H9 (cell line): ENCODE measurements around the gene FBXO42. TPM values are rescaled to one million over a fixed set of nuclear protein-coding genes. Genes with fewer than 3 reads are reported as not detected.

Experiments
- DNase-seq: peaks from one replicate; pipeline ENCODE4 v3.0.0-alpha.2; 2017
- H2AFZ ChIP-seq: one replicate; pipeline ENCODE4 v1.6.1; 2013; ENCODE audit warnings: mild to moderate bottlenecking, low read length, control low read depth, moderate library complexity
- H2AK5ac ChIP-seq: 2 replicates; pipeline ENCODE4 v1.6.1; 2013; ENCODE audit warnings: low read length, control low read depth, mixed read lengths; ENCODE audit not compliant: insufficient read length
- H2BK120ac ChIP-seq: one replicate; pipeline ENCODE4 v1.6.1; 2013; ENCODE audit warnings: low read depth, mild to moderate bottlenecking, low read length, control low read depth, inconsistent platforms; ENCODE audit not compliant: poor library complexity, severe bottlenecking
- H2BK12ac ChIP-seq: 2 replicates; pipeline ENCODE4 v1.6.1; 2013; ENCODE audit warnings: low read length, control low read depth, mixed read lengths, low read depth; ENCODE audit not compliant: insufficient read length
- H2BK15ac ChIP-seq: 2 replicates; pipeline ENCODE4 v1.6.1; 2013; ENCODE audit warnings: low read depth, low read length, control low read depth
- H2BK20ac ChIP-seq: one replicate; pipeline ENCODE4 v1.6.1; 2013; ENCODE audit warnings: low read depth, mild to moderate bottlenecking, low read length, control low read depth, inconsistent platforms; ENCODE audit not compliant: poor library complexity, severe bottlenecking
- H2BK5ac ChIP-seq: 2 replicates; pipeline ENCODE4 v1.6.1; 2013; ENCODE audit warnings: low read length, control low read depth, mixed read lengths; ENCODE audit not compliant: insufficient read length
- H3K14ac ChIP-seq: 2 replicates; pipeline ENCODE4 v1.6.1; 2013; ENCODE audit warnings: low read length, control low read depth; ENCODE audit not compliant: insufficient read depth
- H3K18ac ChIP-seq: 2 replicates; pipeline ENCODE4 v1.6.1; 2013; ENCODE audit warnings: low read depth, mild to moderate bottlenecking, mixed read lengths, low read length, control low read depth; ENCODE audit not compliant: insufficient read length
- H3K23ac ChIP-seq: 2 replicates; pipeline ENCODE4 v1.6.1; 2013; ENCODE audit warnings: low read length, control low read depth, mixed read lengths, low read depth; ENCODE audit not compliant: insufficient read length
- H3K23me2 ChIP-seq: 2 replicates; pipeline ENCODE4 v1.6.1; 2013; ENCODE audit warnings: low read depth, mild to moderate bottlenecking, mixed read lengths, low read length, control low read depth; ENCODE audit not compliant: insufficient read length, poor library complexity, severe bottlenecking
- H3K27ac ChIP-seq: 2 replicates; pipeline ENCODE4 v1.5.1; 2013; ENCODE audit warnings: low read length, control low read depth, mixed read lengths, low read depth; ENCODE audit not compliant: insufficient read length
- H3K27me3 ChIP-seq: 2 replicates; pipeline ENCODE4 v1.6.1; 2013; ENCODE audit warnings: low read length, control low read depth, inconsistent platforms; ENCODE audit not compliant: insufficient read depth
- H3K4ac ChIP-seq: 2 replicates; pipeline ENCODE4 v1.6.1; 2013; ENCODE audit warnings: low read depth, mild to moderate bottlenecking, control low read depth, inconsistent platforms, low read length, moderate library complexity
- H3K4me1 ChIP-seq: 2 replicates; pipeline ENCODE4 v1.6.1; 2013; ENCODE audit warnings: low read length, control low read depth, inconsistent platforms; ENCODE audit not compliant: insufficient read depth
- H3K4me2 ChIP-seq: 2 replicates; pipeline ENCODE4 v1.6.1; 2013; ENCODE audit warnings: low read length, control low read depth, mixed read lengths; ENCODE audit not compliant: insufficient read length, insufficient read depth
- H3K56ac ChIP-seq: 2 replicates; pipeline ENCODE4 v1.6.1; 2013; ENCODE audit warnings: low read depth, mild to moderate bottlenecking, mixed read lengths, low read length, control low read depth; ENCODE audit not compliant: insufficient read length
- H3K79me1 ChIP-seq: 2 replicates; pipeline ENCODE4 v1.6.1; 2013; ENCODE audit warnings: low read depth, mild to moderate bottlenecking, moderate library complexity, low read length, control low read depth, inconsistent platforms; ENCODE audit not compliant: insufficient read depth, poor library complexity, severe bottlenecking
- H3K79me2 ChIP-seq: 2 replicates; pipeline ENCODE4 v1.6.1; 2013; ENCODE audit warnings: low read length, control low read depth, inconsistent platforms; ENCODE audit not compliant: insufficient read depth
- H3K9ac ChIP-seq: 2 replicates; pipeline ENCODE4 v1.6.1; 2013; ENCODE audit warnings: low read length, control low read depth, mixed read lengths; ENCODE audit not compliant: insufficient read length; ENCODE audit errors: extremely low read depth
- H3K9me3 ChIP-seq: one replicate; pipeline ENCODE4 v1.6.1; 2013; ENCODE audit warnings: low read depth, low read length, inconsistent platforms; ENCODE audit not compliant: control insufficient read depth
- H3T11ph ChIP-seq: one replicate; pipeline ENCODE4 v1.6.1; 2013; ENCODE audit warnings: mild to moderate bottlenecking, low read length, control low read depth, inconsistent platforms
- H4K20me1 ChIP-seq: one replicate; pipeline ENCODE4 v1.6.1; 2013; ENCODE audit not compliant: control insufficient read depth, insufficient read length, insufficient read depth
- H4K5ac ChIP-seq: 2 replicates; pipeline ENCODE4 v1.6.1; 2013; ENCODE audit warnings: low read depth, mild to moderate bottlenecking, mixed read lengths, low read length, control low read depth; ENCODE audit not compliant: insufficient read length
- H4K8ac ChIP-seq: replicated peaks from 2 replicates; pipeline ENCODE4 v1.6.1; 2013; ENCODE audit warnings: low read length, control low read depth, mixed read lengths, low read depth; ENCODE audit not compliant: insufficient read length
- H4K91ac ChIP-seq: 2 replicates; pipeline ENCODE4 v1.6.1; 2013; ENCODE audit warnings: low read depth, mild to moderate bottlenecking, moderate library complexity, mixed read lengths, low read length, control low read depth; ENCODE audit not compliant: insufficient read length
- H3K27ac Mint-ChIP-seq, 3 experiments: 2 replicates in 2 of 3; 3 replicates in 1 of 3; pipeline ENCODE4 v1.8.0; 2020 to 2021; ENCODE audit warnings: mixed read lengths in 3 of 3, mild to moderate bottlenecking in 1 of 3, moderate library complexity in 1 of 3
- H3K27me3 Mint-ChIP-seq: 2 replicates; pipeline ENCODE4 v1.8.0; 2021; ENCODE audit warnings: low read depth, mild to moderate bottlenecking, moderate library complexity, mixed read lengths
- H3K36me3 Mint-ChIP-seq, 3 experiments: 2 replicates in 2 of 3; 3 replicates in 1 of 3; pipeline ENCODE4 v1.8.0; 2020 to 2021; ENCODE audit warnings: low read depth in 3 of 3, mixed read lengths in 3 of 3; ENCODE audit not compliant: insufficient read depth in 1 of 3
- H3K4me1 Mint-ChIP-seq, 2 experiments: 2 replicates each; pipeline ENCODE4 v1.8.0; 2020; ENCODE audit warnings: mixed read lengths in 2 of 2
- H3K4me3 Mint-ChIP-seq, 2 experiments: 2 replicates in 1 of 2; 3 replicates in 1 of 2; pipeline ENCODE4 v1.8.0; 2020 to 2021; ENCODE audit warnings: mild to moderate bottlenecking in 2 of 2, mixed read lengths in 2 of 2, moderate library complexity in 1 of 2
- H3K9me3 Mint-ChIP-seq, 2 experiments: 2 replicates in 1 of 2; 3 replicates in 1 of 2; pipeline ENCODE4 v1.8.0; 2020; ENCODE audit warnings: mild to moderate bottlenecking in 2 of 2, mixed read lengths in 2 of 2, moderate library complexity in 1 of 2
- WGBS: extraction: QIAGEN DNeasy Blood & Tissue Kit; methylation state at CpG from one replicate; pipeline ENCODE4 v1.1.7; 2013; ENCODE audit warnings: missing lambda C conversion rate, low lambda C conversion rate, mixed read lengths; ENCODE audit not compliant: insufficient read length; ENCODE audit errors: extremely low coverage; 5-methylcytosine and 5-hydroxymethylcytosine counted together
- total RNA-seq: library from RNA; stranded (reverse); gene quantifications from 2 replicates; pipeline ENCODE4 v1.2.1, GENCODE V29; 2021
- TF ChIP-seq, protein P1 (sequence below): fragments of 200-600 bp; sonication (generic); conservative IDR thresholded peaks from 3 replicates; pipeline ENCODE4 v1.8.0; 2021; ENCODE audit warnings: antibody characterized with exemption, mild to moderate bottlenecking

FBXO42 gene
- total RNA-seq, 1 experiment from 2014 or later: 17.4 TPM

DNA sequence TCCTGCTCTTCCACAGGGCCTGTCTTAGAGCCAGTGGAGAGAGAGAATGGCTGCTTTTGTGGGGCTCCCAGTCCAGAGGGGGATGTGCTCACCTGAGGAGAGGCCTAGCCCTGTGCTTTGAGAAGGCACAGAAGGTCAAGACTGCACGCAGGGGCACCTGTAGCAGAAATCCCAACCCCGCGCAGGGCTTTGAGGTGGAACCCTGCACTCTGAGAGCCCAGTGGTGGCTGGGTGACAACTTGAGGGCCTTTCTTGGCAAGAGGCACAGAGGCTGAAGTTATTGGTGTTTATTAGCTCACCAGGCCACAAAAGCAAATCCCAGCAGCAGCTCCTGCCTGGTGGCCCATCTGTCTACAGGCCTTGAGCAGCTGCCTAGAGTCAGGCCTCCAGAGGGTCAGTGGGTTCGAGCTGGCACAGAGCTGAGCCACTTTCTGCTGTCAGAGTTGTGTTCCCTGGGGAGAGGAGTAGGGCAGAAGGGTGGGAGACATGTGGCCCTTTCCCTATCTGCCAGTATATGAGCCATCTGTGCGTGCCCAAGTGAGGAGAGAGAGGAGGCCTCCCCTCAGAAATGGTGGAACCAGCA, 46.2 kb upstream of the FBXO42 start:
- Histone ChIP-seq H2BK20ac (no peak overlapping the region), H3K23me2 (no peaks in the 10 kb centered on the region), H4K91ac (no peak overlapping the region), H4K8ac (no peak overlapping the region), H3K4me1 (no peaks in the 10 kb centered on the region; the same call in 1 of the 2 replicates), H3K4me2 (no peak overlapping the region), H4K20me1 (peaks cover 2% of the 10 kb centered on the region), H3K79me1 (peaks cover 3% of the 10 kb centered on the region), H2BK120ac (no peak overlapping the region), H3K79me2 (no peaks in the 10 kb centered on the region), H3K27me3 (no peaks in the 10 kb centered on the region), H3K14ac (no peak overlapping the region), H3T11ph (no peak overlapping the region), H3K56ac (no peak overlapping the region), H2BK5ac (no peak overlapping the region), H3K9ac (no peak overlapping the region), H3K27ac (no peak overlapping the region), H3K4ac (no peak overlapping the region), H2AFZ (no peak overlapping the region), H3K18ac (no peak overlapping the region), H3K23ac (no peak overlapping the region), H2BK12ac (no peak overlapping the region), H3K9me3 (no peaks in the 10 kb centered on the region), H2BK15ac (no peak overlapping the region), H2AK5ac (no peak overlapping the region), H4K5ac (no peak overlapping the region)
- no peak overlapping the region for H3K4me3 Mint-ChIP-seq
- DNase-seq: no peak
- no peaks in the 10 kb centered on the region for H3K9me3 Mint-ChIP-seq
- peaks cover 6 to 48% (median 37%) of the 10 kb centered on the region in 3 experiments; a peak in 5 of 7 replicates for H3K36me3 Mint-ChIP-seq
- peak overlapping the region; percentile 52 to 75 (median 68); a peak in 2 of 7 replicates for H3K27ac Mint-ChIP-seq
- TF ChIP-seq, protein P1, sequence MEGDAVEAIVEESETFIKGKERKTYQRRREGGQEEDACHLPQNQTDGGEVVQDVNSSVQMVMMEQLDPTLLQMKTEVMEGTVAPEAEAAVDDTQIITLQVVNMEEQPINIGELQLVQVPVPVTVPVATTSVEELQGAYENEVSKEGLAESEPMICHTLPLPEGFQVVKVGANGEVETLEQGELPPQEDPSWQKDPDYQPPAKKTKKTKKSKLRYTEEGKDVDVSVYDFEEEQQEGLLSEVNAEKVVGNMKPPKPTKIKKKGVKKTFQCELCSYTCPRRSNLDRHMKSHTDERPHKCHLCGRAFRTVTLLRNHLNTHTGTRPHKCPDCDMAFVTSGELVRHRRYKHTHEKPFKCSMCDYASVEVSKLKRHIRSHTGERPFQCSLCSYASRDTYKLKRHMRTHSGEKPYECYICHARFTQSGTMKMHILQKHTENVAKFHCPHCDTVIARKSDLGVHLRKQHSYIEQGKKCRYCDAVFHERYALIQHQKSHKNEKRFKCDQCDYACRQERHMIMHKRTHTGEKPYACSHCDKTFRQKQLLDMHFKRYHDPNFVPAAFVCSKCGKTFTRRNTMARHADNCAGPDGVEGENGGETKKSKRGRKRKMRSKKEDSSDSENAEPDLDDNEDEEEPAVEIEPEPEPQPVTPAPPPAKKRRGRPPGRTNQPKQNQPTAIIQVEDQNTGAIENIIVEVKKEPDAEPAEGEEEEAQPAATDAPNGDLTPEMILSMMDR: no peak
- H3K27me3 Mint-ChIP-seq: no peaks in the 10 kb centered on the region
- H3K4me1 Mint-ChIP-seq: peaks cover under 1 to 3% of the 10 kb centered on the region in 2 experiments
- no CpG with 5 or more reads among the region's 5 CpGs for WGBS
